Ishikawa (cell line): ENCODE measurements around the gene ZNF488.

Source experiments
- CEBPB ChIP-seq: IDR thresholded peaks from 2 replicates; pipeline ENCODE4 v1.6.1; 2012
- CREB1 ChIP-seq: IDR thresholded peaks from 2 replicates; pipeline ENCODE4 v1.6.1; 2012; ENCODE audit warnings: low read depth
- EGR1 ChIP-seq: IDR thresholded peaks from 2 replicates; pipeline ENCODE4 v1.6.1; 2012
- EP300 ChIP-seq: IDR thresholded peaks from 2 replicates; pipeline ENCODE4 v1.6.1; 2012; ENCODE audit warnings: borderline replicate concordance
- FOXM1 ChIP-seq: IDR thresholded peaks from 2 replicates; pipeline ENCODE4 v1.6.1; 2012; ENCODE audit warnings: low read depth, borderline replicate concordance
- NFIC ChIP-seq: IDR thresholded peaks from 2 replicates; pipeline ENCODE4 v1.6.1; 2012
- RAD21 ChIP-seq: IDR thresholded peaks from 2 replicates; pipeline ENCODE4 v1.6.1; 2012; ENCODE audit warnings: low read depth
- TAF1 ChIP-seq: IDR thresholded peaks from 2 replicates; pipeline ENCODE4 v1.6.1; 2012; ENCODE audit warnings: low read depth, mild to moderate bottlenecking
- TCF12 ChIP-seq: IDR thresholded peaks from 2 replicates; pipeline ENCODE4 v1.6.1; 2012; ENCODE audit warnings: low read depth
- TEAD4 ChIP-seq: IDR thresholded peaks from 2 replicates; pipeline ENCODE4 v1.6.1; 2012
- YY1 ChIP-seq: IDR thresholded peaks from 2 replicates; pipeline ENCODE4 v1.6.1; 2012; ENCODE audit warnings: low read depth
- ZBTB7A ChIP-seq: IDR thresholded peaks from 2 replicates; pipeline ENCODE4 v1.6.1; 2012; ENCODE audit warnings: low read depth
- TF ChIP-seq, protein P1 (sequence below): IDR thresholded peaks from 2 replicates; pipeline ENCODE4 v1.6.1; 2012; ENCODE audit warnings: low read depth, mild to moderate bottlenecking
- TF ChIP-seq, protein P2 (sequence below): IDR thresholded peaks from 2 replicates; pipeline ENCODE4 v1.6.1; 2012
- TF ChIP-seq, protein P3 (sequence below): IDR thresholded peaks from 2 replicates; pipeline ENCODE4 v1.6.1; 2012

The ZNF488 gene

DNA sequence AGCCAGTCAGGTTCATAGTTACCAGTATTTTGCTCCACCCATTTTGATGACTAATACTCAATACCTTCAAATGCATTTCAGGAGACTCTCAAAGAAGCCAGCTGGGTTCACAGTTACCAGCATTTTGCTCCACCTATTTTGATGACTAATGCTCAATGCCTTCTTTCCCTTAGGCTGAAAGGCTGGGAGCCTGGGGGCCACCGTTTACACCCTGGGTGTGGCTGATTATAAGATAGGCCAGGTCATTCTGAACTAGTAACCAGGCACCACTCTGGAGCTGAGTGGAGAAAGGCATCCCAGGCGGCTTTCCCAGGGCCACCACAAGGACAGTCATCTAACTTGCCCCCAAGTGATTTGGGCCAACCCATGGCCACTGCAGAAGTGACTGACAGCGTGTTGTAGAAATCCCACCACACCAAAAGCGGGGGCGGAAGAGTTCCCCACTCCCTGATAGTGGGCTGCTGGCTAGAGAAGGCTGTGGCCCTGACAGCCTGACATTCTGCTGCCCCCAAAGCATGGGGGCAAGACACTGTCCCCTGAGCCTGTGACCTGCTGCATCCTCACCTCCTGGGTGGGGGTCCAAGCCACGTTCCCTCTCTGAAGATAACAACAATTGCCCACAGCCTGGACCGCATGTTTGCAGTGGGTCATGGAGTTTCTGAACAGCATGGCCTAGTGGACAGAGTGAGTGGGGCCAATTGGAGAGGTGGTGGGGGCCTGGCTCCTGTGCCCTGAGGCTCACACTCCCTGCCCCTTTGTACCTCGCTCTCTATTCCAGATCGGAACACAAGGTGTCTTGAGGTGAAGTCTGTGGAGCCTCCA, 23.0 kb upstream of the ZNF488 start:
- no peak for TF ChIP-seq CREB1
- no peak for TF ChIP-seq RAD21
- TF ChIP-seq TEAD4 = peak; percentile 76
- peak; percentile 85 for TF ChIP-seq TCF12
- peak; percentile 84 for TF ChIP-seq EP300
- TF ChIP-seq ZBTB7A = 0 out of 2 replicates have a peak, but pooled peaks have one; percentile 43
- no peak for TF ChIP-seq TAF1
- TF ChIP-seq CEBPB = no peak
- TF ChIP-seq FOXM1 = peak; percentile 75; the same call in 1 of the 2 replicates
- TF ChIP-seq NFIC = peak; percentile 31
- TF ChIP-seq, protein P1, sequence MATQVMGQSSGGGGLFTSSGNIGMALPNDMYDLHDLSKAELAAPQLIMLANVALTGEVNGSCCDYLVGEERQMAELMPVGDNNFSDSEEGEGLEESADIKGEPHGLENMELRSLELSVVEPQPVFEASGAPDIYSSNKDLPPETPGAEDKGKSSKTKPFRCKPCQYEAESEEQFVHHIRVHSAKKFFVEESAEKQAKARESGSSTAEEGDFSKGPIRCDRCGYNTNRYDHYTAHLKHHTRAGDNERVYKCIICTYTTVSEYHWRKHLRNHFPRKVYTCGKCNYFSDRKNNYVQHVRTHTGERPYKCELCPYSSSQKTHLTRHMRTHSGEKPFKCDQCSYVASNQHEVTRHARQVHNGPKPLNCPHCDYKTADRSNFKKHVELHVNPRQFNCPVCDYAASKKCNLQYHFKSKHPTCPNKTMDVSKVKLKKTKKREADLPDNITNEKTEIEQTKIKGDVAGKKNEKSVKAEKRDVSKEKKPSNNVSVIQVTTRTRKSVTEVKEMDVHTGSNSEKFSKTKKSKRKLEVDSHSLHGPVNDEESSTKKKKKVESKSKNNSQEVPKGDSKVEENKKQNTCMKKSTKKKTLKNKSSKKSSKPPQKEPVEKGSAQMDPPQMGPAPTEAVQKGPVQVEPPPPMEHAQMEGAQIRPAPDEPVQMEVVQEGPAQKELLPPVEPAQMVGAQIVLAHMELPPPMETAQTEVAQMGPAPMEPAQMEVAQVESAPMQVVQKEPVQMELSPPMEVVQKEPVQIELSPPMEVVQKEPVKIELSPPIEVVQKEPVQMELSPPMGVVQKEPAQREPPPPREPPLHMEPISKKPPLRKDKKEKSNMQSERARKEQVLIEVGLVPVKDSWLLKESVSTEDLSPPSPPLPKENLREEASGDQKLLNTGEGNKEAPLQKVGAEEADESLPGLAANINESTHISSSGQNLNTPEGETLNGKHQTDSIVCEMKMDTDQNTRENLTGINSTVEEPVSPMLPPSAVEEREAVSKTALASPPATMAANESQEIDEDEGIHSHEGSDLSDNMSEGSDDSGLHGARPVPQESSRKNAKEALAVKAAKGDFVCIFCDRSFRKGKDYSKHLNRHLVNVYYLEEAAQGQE = no peak
- TF ChIP-seq, protein P2, sequence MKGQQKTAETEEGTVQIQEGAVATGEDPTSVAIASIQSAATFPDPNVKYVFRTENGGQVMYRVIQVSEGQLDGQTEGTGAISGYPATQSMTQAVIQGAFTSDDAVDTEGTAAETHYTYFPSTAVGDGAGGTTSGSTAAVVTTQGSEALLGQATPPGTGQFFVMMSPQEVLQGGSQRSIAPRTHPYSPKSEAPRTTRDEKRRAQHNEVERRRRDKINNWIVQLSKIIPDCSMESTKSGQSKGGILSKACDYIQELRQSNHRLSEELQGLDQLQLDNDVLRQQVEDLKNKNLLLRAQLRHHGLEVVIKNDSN = no peak
- TF ChIP-seq, protein P3, sequence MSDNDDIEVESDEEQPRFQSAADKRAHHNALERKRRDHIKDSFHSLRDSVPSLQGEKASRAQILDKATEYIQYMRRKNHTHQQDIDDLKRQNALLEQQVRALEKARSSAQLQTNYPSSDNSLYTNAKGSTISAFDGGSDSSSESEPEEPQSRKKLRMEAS = no peak
- no peak for TF ChIP-seq EGR1
- no peak for TF ChIP-seq YY1

DNA sequence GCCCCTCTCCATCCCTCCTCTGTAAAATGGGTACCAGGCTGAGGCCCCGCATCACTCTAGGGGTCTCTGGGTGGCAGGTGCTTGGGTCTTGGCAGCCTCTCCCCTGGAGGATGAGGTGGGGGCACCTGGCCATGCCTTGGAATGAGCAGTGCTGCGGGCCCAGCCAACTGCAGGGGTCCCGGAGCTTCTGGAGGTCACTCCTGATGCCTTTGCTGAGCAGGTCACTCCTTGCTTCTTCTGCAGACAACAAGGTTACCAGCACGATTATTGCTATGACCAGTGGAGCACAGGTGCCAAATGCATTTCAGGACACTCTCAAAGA, 22.4 kb upstream of the ZNF488 start:
- TF ChIP-seq, protein P3 = no peak
- TF ChIP-seq EP300 (no peak), CREB1 (no peak), TCF12 (no peak), TEAD4 (no peak), YY1 (no peak), ZBTB7A (no peak), EGR1 (no peak), TAF1 (no peak), NFIC (no peak; the same call in 1 of the 2 replicates), FOXM1 (no peak), CEBPB (no peak), RAD21 (no peak)
- TF ChIP-seq, protein P1 = no peak
- TF ChIP-seq, protein P2 = no peak

DNA sequence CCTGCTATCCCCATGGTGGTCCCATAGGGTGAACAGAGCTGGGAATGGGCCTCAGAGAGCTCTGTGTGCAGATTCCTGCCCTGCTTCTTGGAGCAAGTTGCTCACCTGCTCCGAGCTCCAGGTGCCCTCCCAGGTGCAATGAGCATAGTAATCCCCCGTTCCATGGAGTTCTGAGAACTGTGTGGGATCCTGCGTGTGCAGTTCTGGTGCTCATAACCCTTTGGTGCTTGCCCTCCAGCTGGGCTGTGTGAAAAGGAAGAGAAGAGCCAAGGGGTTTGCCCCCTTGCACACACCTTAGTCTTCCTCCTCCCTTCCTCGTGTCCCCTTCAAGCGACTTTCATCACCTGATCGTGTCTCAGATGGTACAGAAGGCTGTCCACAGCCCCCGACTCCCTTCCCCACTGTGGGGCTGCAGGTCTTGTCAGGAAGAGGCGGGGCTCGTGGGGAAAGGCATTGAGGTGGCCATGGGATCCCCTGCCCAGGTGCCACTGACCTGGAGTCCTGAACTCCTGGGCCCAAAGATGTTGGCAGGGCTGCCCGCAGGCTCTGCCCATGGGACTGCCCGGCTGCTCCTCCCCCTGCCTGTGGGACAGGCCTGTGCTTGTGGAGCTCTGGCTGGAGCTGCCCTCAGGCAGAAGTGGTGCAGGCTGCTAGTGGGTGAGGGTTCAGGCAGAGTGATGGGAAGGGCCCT, 21.9 kb upstream of the ZNF488 start:
- TF ChIP-seq EP300 = no peak
- TF ChIP-seq NFIC = no peak
- no peak for TF ChIP-seq CEBPB
- no peak for TF ChIP-seq TAF1
- TF ChIP-seq ZBTB7A = no peak
- TF ChIP-seq YY1 = no peak
- no peak for TF ChIP-seq CREB1
- TF ChIP-seq, protein P3 = no peak
- no peak for TF ChIP-seq RAD21
- TF ChIP-seq TEAD4 = no peak
- no peak for TF ChIP-seq TCF12

DNA sequence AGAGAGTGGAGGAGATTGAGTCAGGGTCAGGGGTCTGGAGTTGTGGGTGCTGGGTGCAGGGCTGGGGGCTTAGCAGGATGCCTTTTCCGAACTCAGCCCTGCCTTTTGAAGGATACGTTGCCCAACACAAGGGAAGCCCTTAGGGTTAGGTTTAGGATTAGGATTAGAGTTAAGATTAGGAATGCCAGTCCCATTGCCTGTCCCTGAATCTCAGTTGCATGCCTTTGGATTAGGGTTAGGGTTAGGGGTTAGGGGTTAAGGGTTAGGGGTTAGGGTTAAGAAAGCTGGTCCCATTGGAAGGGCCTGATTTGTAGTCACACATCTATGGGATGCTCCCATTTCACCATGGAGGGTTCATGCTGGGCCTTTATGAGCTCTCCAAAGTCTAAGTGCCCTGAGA, 20.8 kb upstream of the ZNF488 start:
- TF ChIP-seq YY1 (no peak), ZBTB7A (no peak), TAF1 (no peak), EGR1 (no peak), NFIC (no peak), EP300 (no peak), RAD21 (no peak), CEBPB (no peak), FOXM1 (no peak), TEAD4 (no peak)
- TF ChIP-seq, protein P1 = no peak
- TF ChIP-seq, protein P3 = no peak
- TF ChIP-seq, protein P2 = no peak
